HEK293T (cell line): ENCODE data around the gene LRRN4CL.

Source experiments
- CTCF ChIA-PET: fragments of 350-600 bp; formaldehyde crosslinking; extraction: SDS; loops from one replicate; lab custom pipeline; 2021; ENCODE audit warnings: antibody characterized with exemption, inconsistent platforms; lab: Yijun Ruan, JAX
- POLR2A ChIA-PET: fragments of 350-600 bp; formaldehyde crosslinking; extraction: SDS; loops from one replicate; lab custom pipeline; 2020; ENCODE audit warnings: antibody characterized with exemption, inconsistent platforms; lab: Yijun Ruan, JAX
- DNase-seq: peaks from one replicate; pipeline ENCODE4 v3.0.0; 2012; ENCODE audit warnings: mixed read lengths; ENCODE audit errors: extremely low spot score
- ARNT ChIP-seq: fragments of 450-650 bp; IDR thresholded peaks from 2 replicates; pipeline ENCODE4 v1.6.1; 2017; ENCODE audit warnings: mild to moderate bottlenecking
- BHLHE40 ChIP-seq: fragments of 450-650 bp; IDR thresholded peaks from 2 replicates; pipeline ENCODE4 v1.6.1; 2016; ENCODE audit warnings: mild to moderate bottlenecking, moderate library complexity, borderline replicate concordance
- CTBP1 ChIP-seq: fragments of 450-650 bp; IDR thresholded peaks from 2 replicates; pipeline ENCODE4 v1.6.1; 2016; ENCODE audit warnings: borderline replicate concordance
- ELF4 ChIP-seq: fragments of 450-650 bp; IDR thresholded peaks from 2 replicates; pipeline ENCODE4 v1.6.1; 2017; ENCODE audit warnings: antibody characterized with exemption
- FOXA1 ChIP-seq: fragments of 450-650 bp; IDR thresholded peaks from 2 replicates; pipeline ENCODE4 v1.6.1; 2016; ENCODE audit warnings: mild to moderate bottlenecking
- FOXK2 ChIP-seq: fragments of 450-650 bp; IDR thresholded peaks from 2 replicates; pipeline ENCODE4 v1.6.1; 2016; ENCODE audit warnings: mild to moderate bottlenecking
- FOXM1 ChIP-seq: fragments of 450-650 bp; IDR thresholded peaks from 2 replicates; pipeline ENCODE4 v1.6.1; 2017; ENCODE audit warnings: mild to moderate bottlenecking, borderline replicate concordance
- HDGF ChIP-seq: fragments of 450-650 bp; IDR thresholded peaks from 2 replicates; pipeline ENCODE4 v1.6.1; 2017; ENCODE audit warnings: antibody characterized with exemption, borderline replicate concordance
- L3MBTL2 ChIP-seq: fragments of 450-650 bp; conservative IDR thresholded peaks from 2 replicates; pipeline ENCODE4 v1.6.1; 2016; ENCODE audit warnings: mild to moderate bottlenecking
- LEF1 ChIP-seq: fragments of 450-650 bp; IDR thresholded peaks from 2 replicates; pipeline ENCODE4 v1.6.1; 2017; ENCODE audit warnings: mild to moderate bottlenecking, borderline replicate concordance
- NFRKB ChIP-seq: fragments of 450-650 bp; IDR thresholded peaks from 2 replicates; pipeline ENCODE4 v1.6.1; 2016; ENCODE audit warnings: mild to moderate bottlenecking, moderate library complexity
- PKNOX1 ChIP-seq: fragments of 450-650 bp; IDR thresholded peaks from 2 replicates; pipeline ENCODE4 v1.6.1; 2016
- SP1 ChIP-seq: fragments of 450-650 bp; IDR thresholded peaks from 2 replicates; pipeline ENCODE4 v1.6.1; 2017
- SUZ12 ChIP-seq: fragments of 450-650 bp; IDR thresholded peaks from 2 replicates; pipeline ENCODE4 v1.6.1; 2016; ENCODE audit warnings: mild to moderate bottlenecking
- TARDBP ChIP-seq: fragments of 450-650 bp; IDR thresholded peaks from 2 replicates; pipeline ENCODE4 v1.6.1; 2016
- ZNF384 ChIP-seq: fragments of 450-650 bp; IDR thresholded peaks from 2 replicates; pipeline ENCODE4 v1.6.1; 2016

The LRRN4CL gene

GRCh38 chr11:62719302-62719978 is 30.1 kb upstream of the LRRN4CL start:
- ChIA-PET CTCF (interaction anchor here (0.6 to 0.7 kb wide), 2 partner anchors 9 to 17 kb away, joined by 3 read pairs; no protein-coding TSS in a partner anchor), POLR2A (interaction anchor here (1.1 kb wide), 1 partner anchor 34 kb away, joined by 3 read pairs; the partner anchor contains the start of gene ZBTB3)
- no peak for DNase-seq
- TF ChIP-seq SUZ12: no peak
- TF ChIP-seq LEF1: no peak
- no peak for TF ChIP-seq HDGF
- no peak for TF ChIP-seq FOXK2
- TF ChIP-seq BHLHE40: no peak
- TF ChIP-seq ZNF384: no peak
- no peak for TF ChIP-seq ELF4
- no peak for TF ChIP-seq FOXM1
- TF ChIP-seq CTBP1: no peak
- no peak for TF ChIP-seq L3MBTL2
- TF ChIP-seq TARDBP: no peak
- TF ChIP-seq NFRKB: no peak
- no peak for TF ChIP-seq ARNT
- TF ChIP-seq PKNOX1: no peak
- no peak for TF ChIP-seq FOXA1
- no peak for TF ChIP-seq SP1

- CTCF ChIA-PET: no interaction called here
- no peak for TF ChIP-seq FOXK2
- TF ChIP-seq NFRKB: no peak
- no peak for TF ChIP-seq ELF4
- TF ChIP-seq CTBP1: no peak
- no peak for TF ChIP-seq TARDBP
- no peak for TF ChIP-seq HDGF
- no peak for TF ChIP-seq ZNF384
- POLR2A ChIA-PET: interaction anchor here (3.4 kb wide), 1 partner anchor 10 kb away, joined by 18 read pairs; the partner anchor contains the start of gene HNRNPUL2
- DNase-seq: no peak
These were observed 27.5 kb upstream of the LRRN4CL start for GRCh38 chr11:62716816-62717215.

- CTCF ChIA-PET: no interaction called here
- POLR2A ChIA-PET: interaction anchor here (0.6 to 3.4 kb wide), 3 partner anchors 10 to 95 kb away, joined by 3 to 18 read pairs (median 3); partner anchors contain the start of gene HNRNPUL2
These were observed 26.9 kb upstream of the LRRN4CL start for GRCh38 chr11:62716206-62716605.

GRCh38 chr11:62715150-62716130 is 26.1 kb upstream of the LRRN4CL start:
- TF ChIP-seq ARNT: no peak
- ChIA-PET POLR2A (interaction anchor here (0.6 to 3.4 kb wide), 4 partner anchors 11 to 124 kb away, joined by 3 to 18 read pairs (median 3); partner anchors contain the start of genes HNRNPUL2 and TUT1), CTCF (interaction anchor here (0.6 kb wide), 2 partner anchors 52 to 146 kb away, joined by 3 to 4 read pairs; no protein-coding TSS in a partner anchor)
- DNase-seq: no peak

More at GRCh38 chr11:62716206-62716605, 26.9 kb upstream of the LRRN4CL start:
- TF ChIP-seq SP1 (no peak), FOXM1 (no peak), FOXA1 (no peak), SUZ12 (no peak), TARDBP (no peak), ARNT (no peak), CTBP1 (no peak)
- DNase-seq: no peak

GRCh38 chr11:62713343-62713742 is 24.0 kb upstream of the LRRN4CL start:
- ChIA-PET POLR2A (interaction anchor here (1.8 kb wide), 1 partner anchor 14 kb away, joined by 6 read pairs; the partner anchor contains the start of gene HNRNPUL2), CTCF (no interaction called here)
- no peak for DNase-seq
- TF ChIP-seq FOXK2: no peak
- TF ChIP-seq PKNOX1: no peak
- no peak for TF ChIP-seq LEF1
- TF ChIP-seq FOXM1: no peak
- no peak for TF ChIP-seq L3MBTL2
- no peak for TF ChIP-seq NFRKB
- TF ChIP-seq ELF4: no peak
- no peak for TF ChIP-seq ZNF384
- no peak for TF ChIP-seq BHLHE40
- TF ChIP-seq TARDBP: no peak

GRCh38 chr11:62712861-62713260 is 23.5 kb upstream of the LRRN4CL start:
- ChIA-PET POLR2A (interaction anchor here (1.0 to 1.8 kb wide), 2 partner anchors 13 to 14 kb away, joined by 5 to 6 read pairs; partner anchors contain the start of gene HNRNPUL2), CTCF (no interaction called here)
- no peak for DNase-seq
- TF ChIP-seq ARNT (no peak), TARDBP (no peak), FOXM1 (no peak), PKNOX1 (no peak), FOXK2 (no peak), ZNF384 (no peak), NFRKB (no peak), CTBP1 (no peak), SUZ12 (no peak), L3MBTL2 (no peak)
